Transverse colon (tissue), 4 donors: ENCODE data around the gene RNF17. TPM values are rescaled to one million over a fixed set of nuclear protein-coding genes. Genes with fewer than 3 reads are reported as not detected.

ENCODE experiments used
- DNase-seq: peaks from one replicate; pipeline ENCODE4 v3.0.0-alpha.2; 2019
- H3K27ac ChIP-seq, 4 donors: fragments of 200-600 bp; sonication (generic); 2 replicates each; pipeline ENCODE4 v1.5.1; 2016 to 2018; ENCODE audit warnings: inconsistent platforms in 4 of 4
- H3K27me3 ChIP-seq: fragments of 200-600 bp; sonication (generic); 2 replicates; pipeline ENCODE4 v1.5.1; 2017; ENCODE audit warnings: inconsistent platforms
- H3K36me3 ChIP-seq, 4 donors: fragments of 200-600 bp; sonication (generic); 2 replicates each; pipeline ENCODE4 v1.5.1; 2017 to 2019; ENCODE audit warnings: inconsistent platforms in 4 of 4
- H3K4me1 ChIP-seq, 4 donors: fragments of 200-600 bp; sonication (generic); 2 replicates each; pipeline ENCODE4 v1.5.1; 2017 to 2020; ENCODE audit warnings: inconsistent platforms in 4 of 4
- H3K4me3 ChIP-seq, 4 donors: fragments of 200-600 bp; sonication (generic); 1 replicate in 1 of 4; 2 replicates in 3 of 4; pipeline versions ENCODE4 v1.5.1 to v1.6.1; 2017 to 2019; ENCODE audit warnings: inconsistent platforms in 4 of 4
- H3K9me3 ChIP-seq, 2 donors: fragments of 200-600 bp; sonication (generic); 2 replicates each; pipeline ENCODE4 v1.5.1; 2017 to 2019; ENCODE audit warnings: inconsistent platforms in 2 of 2
- CTCF ChIP-seq, 5 experiments: fragments of 200-600 bp in 3 of 5; fragments of 450-650 bp in 2 of 5; sonication (generic) in 3 of 5; IDR thresholded peaks; 1 replicate in 2 of 5; 2 replicates in 3 of 5; pipeline ENCODE4 v1.5.1; 2016 to 2017; ENCODE audit warnings: antibody characterized with exemption in 5 of 5, inconsistent platforms in 3 of 5, mild to moderate bottlenecking in 2 of 5, moderate library complexity in 1 of 5
- EP300 ChIP-seq: sonication (generic); formaldehyde crosslinking; IDR thresholded peaks from one replicate; pipeline ENCODE4 v1.6.1; 2017; ENCODE audit warnings: antibody characterized with exemption, low read depth
- POLR2A ChIP-seq: fragments of 450-650 bp; IDR thresholded peaks from one replicate; pipeline ENCODE4 v1.6.1; 2016; ENCODE audit warnings: antibody characterized with exemption, mild to moderate bottlenecking, moderate library complexity
- POLR2AphosphoS5 ChIP-seq, 3 donors: sonication (generic); formaldehyde crosslinking; IDR thresholded peaks; one replicate each; pipeline ENCODE4 v1.6.1; 2016; ENCODE audit warnings: antibody characterized with exemption in 3 of 3
- WGBS, 2 donors: methylation state at CpG; one replicate each; pipeline ENCODE4 v1.1.5; 2018; ENCODE audit warnings: low coverage in 1 of 2; 5-methylcytosine and 5-hydroxymethylcytosine counted together
- in situ Hi-C, 4 donors: fragments of 200-750 bp; cut with MboI; loops; one replicate each; pipeline versions ENCODE4 v1.15.0 to v1.15.1; 2017; ENCODE audit warnings: low sequenced_read_pairs in 3 of 4, low pct_ligation_motif_present in 1 of 4, low pct_unique_long_range_greater_than_20kb in 1 of 4
- intact Hi-C: fragments of 100-400 bp; cut with DNase I; formaldehyde crosslinking; loops from one replicate; pipeline ENCODE4 v1.15.1; 2023; ENCODE audit warnings: low total_unique reads
- total RNA-seq, 4 donors: library from RNA; depleted of rRNA; stranded (reverse); fragments of >200 nt; gene quantifications; one replicate each; pipeline ENCODE4 v1.1.0, GENCODE V29; 2016

Gene RNF17
- total RNA-seq, 4 donors from 2014 or later: not detected

DNA sequence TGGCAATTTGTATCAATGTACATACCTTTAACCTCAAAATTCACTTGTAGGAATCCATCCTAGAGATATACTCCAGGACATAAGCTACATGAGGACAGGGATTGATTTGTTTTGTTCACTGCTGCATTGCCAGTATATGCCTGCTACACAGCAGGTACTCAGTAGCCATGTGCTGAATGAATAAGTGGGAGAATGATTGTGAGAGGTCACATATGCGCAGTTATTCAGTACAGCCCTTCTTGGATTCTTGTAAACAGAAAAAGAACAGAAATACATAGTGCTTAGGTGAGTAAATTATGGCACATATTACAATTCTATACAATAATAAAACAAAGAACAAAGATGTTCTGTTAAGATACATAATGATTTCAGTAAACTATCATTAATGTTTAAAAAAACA, 133.3 kb downstream of the RNF17 start:
- WGBS, 2 donors: 89 to 100% methylated on average over 1 of the region's 1 CpG

GRCh38 chr13:24899601-24900000, 135.6 kb downstream of the RNF17 start:
- Histone ChIP-seq H3K4me3 (no peak overlapping the region), H3K36me3 (peaks cover 0 to 12% (median 0%) of the 10 kb centered on the region in 4 donors), H3K4me1 (no peaks in the 10 kb centered on the region), H3K27me3 (no peaks in the 10 kb centered on the region), H3K9me3 (no peaks in the 10 kb centered on the region), H3K27ac (no peak overlapping the region)
- intact Hi-C loops (no loop called here), in situ Hi-C loops (no loop called here)
- TF ChIP-seq CTCF (IDR thresholded peaks at IDR 0.05): no peak
- no peak for DNase-seq
- 89 to 97% methylated on average over 5 of the region's 5 CpGs for WGBS, 2 donors

More for the DNA sequence above, 133.3 kb downstream of the RNF17 start:
- DNase-seq: no peak
- TF ChIP-seq EP300: no peak
- no peak for TF ChIP-seq CTCF (IDR thresholded peaks at IDR 0.05)
- no peak for TF ChIP-seq POLR2AphosphoS5 (IDR thresholded peaks at IDR 0.05)
- TF ChIP-seq POLR2A: no peak
- Histone ChIP-seq H3K9me3 (no peaks in the 10 kb centered on the region), H3K36me3 (no peaks in the 10 kb centered on the region), H3K27me3 (no peaks in the 10 kb centered on the region), H3K27ac (no peak overlapping the region), H3K4me3 (no peak overlapping the region), H3K4me1 (no peaks in the 10 kb centered on the region)
- intact Hi-C loops: no loop called here
- in situ Hi-C loops: no loop called here

DNA sequence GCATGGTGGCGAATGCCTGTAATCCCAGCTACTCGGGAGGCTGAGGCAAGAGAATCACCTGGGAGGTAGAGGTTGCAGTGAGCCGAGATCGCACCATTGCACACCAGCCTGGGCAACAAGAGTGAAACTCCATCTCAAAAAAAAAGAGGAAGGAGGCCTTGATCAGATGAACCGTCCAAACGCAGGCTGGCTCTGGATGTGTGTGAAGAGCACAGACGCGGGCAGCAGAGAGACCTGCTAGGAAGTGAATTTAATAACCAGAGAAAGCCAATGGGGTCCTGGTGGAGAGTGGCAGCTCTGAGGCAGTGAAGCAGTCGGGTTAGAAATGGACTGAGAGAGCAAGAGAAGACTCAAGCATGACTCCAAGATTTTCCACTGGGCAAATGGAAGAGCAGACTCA, 136.5 kb downstream of the RNF17 start:
- in situ Hi-C loops (no loop called here), intact Hi-C loops (no loop called here)
- no peak overlapping the region for H3K27ac ChIP-seq
- TF ChIP-seq POLR2AphosphoS5 (IDR thresholded peaks at IDR 0.05) (no peak), EP300 (no peak), CTCF (IDR thresholded peaks at IDR 0.05) (no peak), POLR2A (no peak)
- H3K9me3 ChIP-seq: no peaks in the 10 kb centered on the region
- WGBS, 2 donors: 80 to 89% methylated on average over 7 to 9 of the region's 9 CpGs
- peaks cover 0 to 15% (median 0%) of the 10 kb centered on the region in 4 donors for H3K36me3 ChIP-seq
- no peaks in the 10 kb centered on the region for H3K4me1 ChIP-seq
- H3K27me3 ChIP-seq: no peaks in the 10 kb centered on the region
- no peak for DNase-seq
- H3K4me3 ChIP-seq: no peak overlapping the region

GRCh38 chr13:24905242-24905641, 141.3 kb downstream of the RNF17 start:
- peaks cover 0 to 34% (median 0%) of the 10 kb centered on the region in 4 donors for H3K36me3 ChIP-seq
- DNase-seq: no peak
- no peak overlapping the region for H3K4me3 ChIP-seq
- H3K27ac ChIP-seq: no peak overlapping the region
- in situ Hi-C loops: no loop called here
- H3K4me1 ChIP-seq: peaks cover 0 to 3% (median 0%) of the 10 kb centered on the region in 4 donors
- 67 to 89% methylated on average over 3 of the region's 3 CpGs for WGBS, 2 donors
- H3K27me3 ChIP-seq: no peaks in the 10 kb centered on the region
- TF ChIP-seq CTCF (IDR thresholded peaks at IDR 0.05) (no peak), POLR2A (no peak), POLR2AphosphoS5 (IDR thresholded peaks at IDR 0.05) (no peak)
- no peaks in the 10 kb centered on the region for H3K9me3 ChIP-seq
- intact Hi-C loops: no loop called here
